GM21447 (cell line): ENCODE measurements around the gene GMDS.
A peak's percentile ranks its signal among the peaks of the same experiment; 100 is the strongest.

Source experiments
- ATAC-seq: cut with Tn5 transposase; IDR thresholded peaks from one replicate; pipeline ENCODE4 v1.9.1; 2021; ENCODE audit not compliant: unreplicated experiment

The GMDS gene

GRCh38 chr6:2209226-2209809, 36.1 kb downstream of the GMDS start:
- peak; percentile 81 for ATAC-seq

GRCh38 chr6:2208468-2208867, 36.9 kb downstream of the GMDS start:
- no peak for ATAC-seq

- no peak for ATAC-seq
Observed at GRCh38 chr6:2205396-2205795, 40.0 kb downstream of the GMDS start.

GRCh38 chr6:2204272-2204671, 41.1 kb downstream of the GMDS start:
- no peak for ATAC-seq

- no peak for ATAC-seq
Observed at GRCh38 chr6:2203264-2203663, 42.1 kb downstream of the GMDS start.

GRCh38 chr6:2197984-2198383, 47.4 kb downstream of the GMDS start:
- no peak for ATAC-seq

GRCh38 chr6:2197177-2197671, 48.2 kb downstream of the GMDS start:
- ATAC-seq: no peak

GRCh38 chr6:2196079-2196679, 49.2 kb downstream of the GMDS start:
- ATAC-seq: no peak

GRCh38 chr6:2194643-2195042, 50.8 kb downstream of the GMDS start:
- no peak for ATAC-seq

- ATAC-seq: no peak
Observed at GRCh38 chr6:2193931-2194330, 51.5 kb downstream of the GMDS start.

- no peak for ATAC-seq
Observed at GRCh38 chr6:2192976-2193375, 52.4 kb downstream of the GMDS start.

- no peak for ATAC-seq
Observed at GRCh38 chr6:2191390-2191740, 54.0 kb downstream of the GMDS start.

- no peak for ATAC-seq
Observed at GRCh38 chr6:2190661-2191389, 54.6 kb downstream of the GMDS start.

GRCh38 chr6:2188856-2189384, 56.5 kb downstream of the GMDS start:
- no peak for ATAC-seq

- ATAC-seq: no peak
Observed at GRCh38 chr6:2188397-2188796, 57.0 kb downstream of the GMDS start.

GRCh38 chr6:2187826-2188225, 57.6 kb downstream of the GMDS start:
- no peak for ATAC-seq

- ATAC-seq: peak; percentile 77
Observed at GRCh38 chr6:2186516-2186915, 58.9 kb downstream of the GMDS start.

GRCh38 chr6:2185466-2185865, 59.9 kb downstream of the GMDS start:
- no peak for ATAC-seq

GRCh38 chr6:2184700-2185455, 60.5 kb downstream of the GMDS start:
- no peak for ATAC-seq

GRCh38 chr6:2183752-2184151, 61.7 kb downstream of the GMDS start:
- no peak for ATAC-seq

GRCh38 chr6:2183246-2183645, 62.2 kb downstream of the GMDS start:
- ATAC-seq: no peak
